GM19328 (cell line): Measurements from ENCODE around the gene PAK6.

Source experiments
- ATAC-seq: cut with Tn5 transposase; IDR thresholded peaks from one replicate; pipeline ENCODE4 v1.9.1; 2021; ENCODE audit warnings: mild to moderate bottlenecking, moderate library complexity; ENCODE audit not compliant: unreplicated experiment

Gene PAK6

DNA sequence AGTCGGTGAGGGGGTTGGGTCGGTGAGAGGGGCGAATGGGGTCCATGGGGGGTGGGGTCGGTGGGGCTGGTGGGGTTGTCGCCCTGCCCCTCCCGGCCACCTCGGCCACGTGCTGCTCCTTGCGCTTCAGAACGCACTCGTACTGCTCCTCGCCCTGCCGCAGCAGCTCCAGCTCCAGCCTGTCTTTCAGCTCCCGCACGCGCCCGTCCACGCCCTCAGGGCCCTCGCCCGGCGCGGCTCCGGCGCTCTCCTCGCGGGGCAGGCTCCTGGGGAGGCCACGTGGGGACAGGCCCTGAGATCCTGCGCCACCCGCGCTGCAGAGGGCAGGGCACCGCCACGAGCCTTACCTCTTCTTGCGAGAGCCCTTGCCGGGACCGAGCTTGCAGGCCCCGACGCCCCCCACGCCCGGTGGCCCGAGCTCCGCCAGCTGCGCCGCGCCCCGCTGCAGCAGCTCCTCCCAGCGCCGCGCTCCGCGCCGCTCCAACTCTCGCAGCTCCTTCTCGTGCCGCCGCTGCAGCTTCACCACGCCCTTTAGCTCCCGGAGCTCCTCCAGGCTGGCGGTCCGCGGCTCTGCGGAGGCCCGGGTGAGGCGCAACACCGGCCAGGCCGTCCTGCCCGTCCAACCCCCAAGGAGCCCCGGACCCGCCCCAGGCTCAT lies 52.2 kb downstream of the PAK6 start:
- ATAC-seq, result no peak

DNA sequence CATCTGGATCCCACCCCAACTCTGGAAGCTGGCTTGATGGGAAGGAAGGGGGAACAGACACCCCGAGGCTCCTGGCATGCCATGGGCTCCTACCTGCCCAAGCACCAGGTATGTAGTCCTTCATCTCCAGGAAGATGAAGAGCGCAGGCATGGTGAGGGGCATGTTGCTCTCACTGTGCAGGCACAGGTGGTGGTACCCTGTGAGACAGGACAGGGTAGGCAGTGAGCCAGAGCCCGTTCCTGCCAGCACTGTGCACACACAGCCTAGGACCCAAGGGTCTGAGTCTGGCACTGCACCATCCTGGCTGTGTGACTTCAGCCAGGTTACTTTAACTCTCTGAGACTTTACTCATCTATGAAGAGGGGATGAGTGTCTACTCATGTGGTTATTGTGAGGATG lies 53.4 kb downstream of the PAK6 start:
- no peak for ATAC-seq

DNA sequence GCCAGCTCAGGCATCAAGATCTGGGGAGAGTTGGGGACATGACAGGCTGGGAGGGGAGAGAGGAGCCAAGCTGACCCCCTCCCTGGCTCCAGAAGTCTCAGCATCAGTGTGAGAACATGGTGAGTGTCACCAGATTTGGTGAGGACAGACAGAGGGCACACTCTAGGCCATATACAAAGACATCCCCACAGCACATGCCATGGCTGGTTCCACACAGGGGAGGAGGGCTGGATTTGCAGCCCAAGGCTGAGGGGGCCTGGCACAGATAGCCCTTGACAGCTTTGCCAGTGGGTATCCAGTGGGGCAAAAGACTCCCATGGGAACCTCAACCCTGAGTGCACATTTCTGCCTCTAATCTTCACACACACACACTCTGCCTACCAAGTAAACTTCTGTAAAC lies 54.1 kb downstream of the PAK6 start:
- ATAC-seq, result no peak

DNA sequence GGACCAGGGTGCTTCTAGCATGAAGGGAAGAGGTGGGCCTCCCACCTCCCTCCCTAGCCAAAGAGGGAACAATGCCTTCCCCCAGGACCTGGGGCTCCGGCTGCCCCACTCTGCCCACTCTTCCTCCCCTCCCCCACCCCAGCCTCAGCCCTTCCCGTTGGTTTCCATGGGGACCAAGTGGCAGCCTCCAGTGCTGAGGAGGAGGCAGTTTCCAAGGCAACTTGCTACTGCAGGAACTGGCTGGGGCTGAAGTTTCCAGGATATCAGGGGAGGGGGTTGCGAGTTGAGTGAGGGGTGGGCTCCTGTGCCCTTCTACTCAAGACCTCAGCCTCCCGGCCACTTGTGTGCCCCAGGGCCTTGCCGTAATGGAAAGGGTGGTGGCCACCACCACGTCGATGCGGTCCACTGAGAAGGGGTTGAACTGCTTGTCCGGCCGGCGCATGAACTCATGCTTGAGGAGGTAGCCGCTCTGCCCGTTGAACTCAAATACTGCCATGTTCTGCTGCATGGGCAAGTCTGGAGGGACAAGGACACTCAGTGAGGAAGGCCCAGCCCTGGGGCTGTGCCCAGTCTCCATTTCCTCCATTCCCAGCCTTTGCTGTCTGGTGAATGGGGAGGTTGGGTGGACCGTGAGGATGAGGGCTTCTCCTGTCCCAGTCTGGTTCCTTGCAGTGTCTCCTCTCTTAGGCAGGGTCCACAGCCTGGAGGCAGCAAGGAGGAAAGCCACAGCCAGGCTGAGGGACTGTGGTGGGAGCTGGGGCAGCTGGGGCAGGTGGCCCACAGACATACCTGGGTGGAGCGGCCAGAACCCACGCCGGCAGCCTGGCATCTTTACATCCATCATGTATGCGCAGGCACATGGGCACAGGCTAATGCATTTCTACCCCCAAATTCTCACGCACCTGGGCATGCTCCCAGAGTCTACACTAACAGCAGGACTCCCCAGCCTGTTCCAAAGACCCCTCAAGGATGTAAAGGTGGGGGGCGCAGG lies 55.3 kb downstream of the PAK6 start:
- no peak for ATAC-seq

DNA sequence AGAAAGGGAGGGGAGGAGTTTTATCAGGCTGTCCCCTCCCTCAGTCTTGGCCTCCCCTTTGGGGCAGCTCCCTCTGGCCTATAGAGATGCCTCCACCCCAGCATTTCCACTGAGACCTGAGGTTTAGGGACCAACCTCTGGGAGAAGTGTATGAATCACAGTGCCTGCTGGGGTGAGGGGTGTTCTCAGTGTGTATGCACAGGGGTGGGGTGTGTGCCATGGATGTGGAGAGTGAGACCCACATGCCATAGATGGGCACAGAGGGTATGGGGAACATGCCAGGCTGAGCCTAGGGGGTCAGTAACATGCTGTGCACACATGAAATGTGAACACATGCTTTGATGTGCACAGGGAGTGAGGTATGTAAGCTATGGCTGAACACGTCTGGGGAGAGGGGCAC lies 56.4 kb downstream of the PAK6 start:
- no peak for ATAC-seq

DNA sequence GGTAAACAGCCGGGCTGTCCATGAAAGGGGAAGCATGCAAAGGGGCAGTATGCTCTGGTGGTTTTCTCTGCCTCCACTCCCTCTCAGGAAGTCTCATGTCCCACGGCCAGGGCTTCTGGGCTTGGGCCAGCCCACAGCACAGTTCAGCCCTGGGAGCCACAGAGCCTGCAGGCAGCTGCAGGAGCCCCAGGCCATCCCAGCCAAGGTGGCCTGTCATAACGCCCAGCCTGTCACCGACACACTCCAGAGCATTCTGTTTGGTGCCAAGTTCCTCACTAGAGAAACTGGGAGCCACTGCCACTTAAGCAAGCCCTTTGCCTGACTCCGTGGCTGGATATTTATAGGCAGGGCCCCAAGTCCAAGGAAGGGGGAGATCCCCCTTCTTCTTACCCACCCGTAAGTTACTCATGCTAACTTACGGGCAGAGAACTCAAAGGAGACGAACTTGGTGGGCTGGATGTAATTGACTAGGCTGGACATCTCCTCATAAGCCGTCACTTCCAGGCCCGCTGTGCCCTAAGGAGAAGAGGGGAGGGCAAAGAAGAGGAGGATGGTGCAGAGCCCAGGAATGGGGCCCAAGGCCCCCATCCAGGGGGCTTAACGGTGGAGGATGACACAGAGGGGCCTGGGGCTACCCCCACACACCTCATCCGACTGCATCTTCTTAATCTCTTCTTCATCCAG lies 57.2 kb downstream of the PAK6 start:
- no peak for ATAC-seq

DNA sequence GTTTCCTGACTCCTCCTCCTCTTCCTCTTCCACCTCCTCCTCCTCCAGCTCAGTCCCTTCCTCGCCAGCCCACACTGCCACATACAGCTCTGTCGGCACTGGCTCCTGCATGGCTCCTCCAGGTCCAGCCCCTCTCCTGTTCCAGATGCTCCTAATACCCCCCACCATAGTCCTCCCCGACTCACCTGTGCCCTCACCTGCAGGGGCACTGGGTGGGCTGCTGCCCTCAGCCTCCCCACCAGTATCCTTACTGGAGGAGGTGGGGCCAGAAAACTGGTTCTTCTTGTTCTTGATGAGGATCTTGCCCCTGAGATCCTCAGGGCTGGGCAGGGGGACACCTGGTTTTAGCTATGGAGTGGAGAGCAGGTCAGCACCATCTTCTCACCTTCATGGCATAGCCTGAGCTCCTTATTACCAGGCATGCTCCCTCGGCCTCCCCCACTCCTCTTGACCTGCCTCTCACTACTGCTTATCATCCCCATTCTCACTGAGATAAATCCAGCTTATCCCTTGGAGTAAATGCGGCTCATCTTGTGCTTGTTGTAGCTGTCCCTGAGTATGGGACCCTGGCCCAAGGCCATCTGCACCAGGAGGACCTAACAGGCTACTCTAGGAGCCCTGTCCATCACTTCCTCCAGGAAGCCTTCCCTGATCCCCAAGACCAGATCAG lies 57.8 kb downstream of the PAK6 start:
- no peak for ATAC-seq

DNA sequence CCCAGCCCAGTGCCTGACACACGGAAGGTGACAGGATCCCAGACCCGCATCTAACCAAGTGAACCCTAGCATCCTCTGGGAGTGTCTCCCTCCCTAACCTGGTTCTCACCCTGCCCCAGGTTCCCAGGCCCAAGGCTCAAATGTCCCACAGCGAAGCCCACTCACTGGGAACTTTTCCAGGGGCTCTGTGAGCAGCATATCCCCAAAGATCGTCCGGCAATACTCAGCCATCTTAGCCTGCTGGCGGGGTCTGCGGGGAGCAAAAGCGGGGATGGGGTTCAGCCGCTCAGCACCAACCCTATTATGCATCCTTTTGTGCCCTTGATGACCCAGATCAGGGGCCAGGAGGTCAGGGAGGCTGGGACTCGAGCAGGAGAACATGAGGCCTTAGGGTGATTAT lies 58.5 kb downstream of the PAK6 start:
- ATAC-seq, result no peak

DNA sequence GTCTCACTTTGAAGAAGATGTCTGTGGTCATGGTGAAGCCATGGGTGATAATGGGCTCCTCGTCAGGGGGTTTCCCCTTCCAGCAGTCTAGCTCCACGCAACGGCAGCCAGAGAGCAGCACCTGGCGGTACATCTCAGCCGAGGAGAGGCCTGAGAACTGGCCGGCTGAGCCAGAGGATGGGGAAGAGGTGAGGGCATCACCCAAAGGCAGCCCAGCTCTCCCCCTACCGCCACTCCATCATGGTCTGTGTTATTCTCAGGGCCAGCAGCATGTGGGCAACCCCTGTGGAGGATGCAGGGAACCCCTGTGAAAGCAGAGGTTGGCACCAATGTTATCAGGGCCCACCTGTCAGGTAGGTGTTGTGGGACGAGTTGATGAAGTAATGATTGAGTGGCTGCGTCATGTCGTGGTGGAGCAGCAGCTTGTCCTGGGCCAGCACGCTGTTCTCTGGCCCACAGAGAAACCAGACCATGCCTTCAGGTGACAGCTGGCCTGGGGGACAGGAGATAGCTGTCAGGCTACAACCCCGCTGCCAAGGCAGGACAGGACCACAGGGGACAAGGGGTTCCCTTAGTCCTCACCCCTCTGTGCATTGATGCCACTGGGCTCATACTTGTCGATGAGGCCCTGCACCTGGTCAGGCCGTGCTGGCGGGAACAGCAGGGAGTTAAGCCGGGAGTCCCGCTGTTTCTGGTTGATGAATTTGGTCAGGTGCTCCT lies 59.5 kb downstream of the PAK6 start:
- ATAC-seq, result no peak

DNA sequence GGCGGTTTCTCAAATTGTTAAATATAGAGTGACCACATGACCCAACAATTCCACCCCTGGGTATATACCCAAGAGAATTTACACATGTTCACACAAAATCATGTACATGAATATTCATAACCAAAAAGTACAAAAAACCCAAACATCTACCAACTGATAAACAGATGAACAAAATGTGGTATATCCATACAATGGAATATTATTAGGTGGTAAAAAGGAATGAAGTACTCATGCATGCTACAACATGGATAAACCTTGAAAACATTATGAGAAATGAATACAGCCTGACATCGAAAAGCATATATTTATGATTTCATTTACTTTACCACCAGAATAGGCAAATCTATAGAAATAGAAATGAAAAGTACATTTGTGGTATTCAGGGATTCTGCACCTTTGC lies 61.5 kb downstream of the PAK6 start:
- no peak for ATAC-seq

DNA sequence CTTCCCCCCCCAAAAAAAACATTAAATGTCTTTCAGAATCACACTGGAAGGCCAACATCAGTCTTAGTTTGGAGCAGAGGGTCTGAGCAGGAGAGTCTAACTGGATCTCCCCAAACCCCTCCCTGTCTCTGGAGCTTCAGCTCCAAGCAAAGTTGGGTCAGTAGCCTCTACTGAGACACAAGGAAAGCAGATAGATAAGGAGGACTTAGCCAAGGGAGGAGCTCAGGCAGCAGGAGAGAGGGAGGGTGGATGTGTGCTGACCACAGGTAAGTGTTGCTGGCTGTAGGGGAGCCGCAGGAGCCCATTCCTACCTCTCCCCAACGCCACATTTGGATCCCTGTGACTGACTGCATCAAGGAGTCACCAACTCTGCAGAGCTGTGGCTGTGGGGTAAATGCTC lies 61.9 kb downstream of the PAK6 start:
- no peak for ATAC-seq

DNA sequence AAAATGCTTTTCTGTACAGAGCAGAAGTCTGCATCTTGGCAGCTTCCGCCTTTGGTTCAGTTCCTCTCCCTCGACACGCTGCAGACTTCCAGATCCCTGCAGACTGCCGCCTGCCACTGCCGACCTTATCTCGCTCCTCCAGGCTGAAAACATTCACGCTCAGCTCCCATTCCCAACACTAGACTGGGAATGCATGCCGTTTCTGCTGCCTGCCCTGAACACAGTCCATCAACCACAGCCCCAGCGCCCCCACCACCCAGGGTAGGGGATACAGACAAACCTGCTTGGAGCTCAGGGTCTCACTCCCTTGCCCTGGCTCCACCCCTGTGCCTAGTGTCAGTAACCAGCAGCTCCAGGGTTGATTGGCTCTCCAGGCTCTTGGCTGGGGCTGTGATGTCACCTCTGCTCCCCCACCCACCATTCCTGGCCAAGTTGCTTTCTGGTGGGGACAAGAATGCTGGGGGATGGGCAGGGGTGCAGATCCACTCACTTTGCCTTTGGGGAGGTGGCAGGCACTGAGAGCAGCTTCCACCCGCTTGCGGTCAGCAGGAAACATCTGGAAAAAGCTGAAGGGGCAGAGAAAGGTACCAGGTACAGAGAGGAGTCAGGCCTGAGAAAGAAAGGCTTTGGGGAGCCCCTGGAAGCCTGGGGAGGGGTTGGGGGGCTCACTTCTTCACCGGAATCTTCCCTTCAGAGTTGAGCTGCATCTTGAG lies 62.8 kb downstream of the PAK6 start:
- no peak for ATAC-seq

DNA sequence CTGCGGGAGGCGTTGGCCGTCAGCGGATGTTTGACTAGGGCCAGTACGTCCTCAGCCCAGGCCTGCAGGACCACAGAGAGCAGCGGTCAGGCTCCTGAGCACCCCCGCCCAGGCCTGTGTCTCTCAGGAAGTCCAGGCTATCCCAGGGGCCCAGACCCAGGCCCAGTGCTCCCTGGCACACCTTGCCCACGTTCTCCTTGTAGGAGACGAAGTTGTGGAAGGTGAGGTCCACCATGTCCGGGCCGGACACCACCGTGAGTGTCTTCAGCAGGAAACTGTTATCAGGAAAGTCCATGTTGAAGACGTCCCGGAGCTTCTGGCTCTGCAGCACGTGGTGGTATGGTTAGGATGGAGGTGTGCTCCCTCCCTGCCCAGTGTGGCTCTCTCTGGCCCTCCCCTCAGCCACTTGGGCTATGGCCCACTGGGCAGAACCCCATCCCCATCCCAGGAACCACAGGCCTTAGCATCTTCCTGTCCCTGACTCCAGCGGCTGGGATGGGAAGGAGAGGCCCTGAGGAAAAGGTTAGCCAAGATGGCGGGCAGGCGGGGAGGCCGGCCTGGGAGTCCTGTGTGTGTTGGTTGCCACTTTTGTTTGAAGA lies 63.5 kb downstream of the PAK6 start:
- no peak for ATAC-seq

DNA sequence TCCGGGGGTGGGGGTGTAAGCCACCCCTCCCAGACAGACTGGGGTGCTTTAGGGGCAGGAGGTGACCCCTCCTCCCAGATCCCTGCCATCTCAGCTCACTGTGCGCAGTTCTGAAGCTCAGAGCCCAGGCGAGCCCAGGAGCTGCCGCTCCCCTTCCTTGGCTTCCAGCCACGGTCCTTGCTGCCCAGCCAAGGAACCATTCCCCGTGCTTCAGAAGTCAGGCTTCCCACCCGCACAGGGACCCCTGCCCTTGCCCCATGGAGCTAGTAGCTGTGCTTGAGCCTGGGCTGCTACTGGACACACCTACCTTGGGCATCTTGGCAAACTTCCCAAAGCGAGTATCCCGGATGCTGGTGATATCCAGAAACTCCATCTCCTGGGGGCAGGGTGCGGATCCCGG lies 64.1 kb downstream of the PAK6 start:
- ATAC-seq, result no peak

DNA sequence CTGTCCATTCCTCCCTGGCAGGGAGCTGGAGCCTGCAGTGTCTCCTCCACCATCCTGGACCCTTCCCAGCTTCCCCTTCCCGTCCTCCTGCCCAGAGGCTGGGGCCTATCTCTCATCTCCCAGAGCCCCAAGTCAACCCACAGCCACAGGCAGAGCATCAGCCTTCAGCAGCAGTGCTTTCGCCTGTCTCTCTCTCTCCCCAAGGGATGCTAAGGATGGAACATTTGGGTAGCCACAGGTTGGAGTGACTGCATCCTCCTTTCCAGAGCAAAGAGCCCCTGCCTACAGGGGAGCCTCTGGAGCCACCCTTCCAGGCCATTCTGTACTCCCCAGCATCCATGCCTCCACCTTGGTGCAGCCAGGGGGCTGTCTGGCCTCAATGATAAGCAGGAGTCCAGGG lies 64.7 kb downstream of the PAK6 start:
- ATAC-seq, result no peak

DNA sequence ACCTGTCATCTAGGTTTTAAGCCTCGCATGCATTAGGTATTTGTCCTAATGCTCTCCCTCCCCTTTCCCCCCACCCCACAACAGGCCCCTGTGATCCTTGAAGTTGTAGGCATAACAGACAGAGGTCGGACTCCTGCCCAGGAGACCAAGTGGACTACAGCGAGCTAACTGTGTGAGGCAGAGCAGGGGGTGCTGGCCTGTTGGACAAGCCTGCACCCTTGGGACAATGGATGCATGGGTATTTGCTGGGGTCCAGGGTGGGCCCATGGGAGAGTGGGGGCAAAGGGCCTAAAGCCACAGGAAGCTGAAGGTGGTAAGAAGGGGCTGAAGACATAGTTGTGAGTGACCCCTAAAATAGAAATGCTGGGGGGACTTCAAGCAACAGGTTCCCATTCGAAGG lies 66.4 kb downstream of the PAK6 start:
- ATAC-seq, result no peak

DNA sequence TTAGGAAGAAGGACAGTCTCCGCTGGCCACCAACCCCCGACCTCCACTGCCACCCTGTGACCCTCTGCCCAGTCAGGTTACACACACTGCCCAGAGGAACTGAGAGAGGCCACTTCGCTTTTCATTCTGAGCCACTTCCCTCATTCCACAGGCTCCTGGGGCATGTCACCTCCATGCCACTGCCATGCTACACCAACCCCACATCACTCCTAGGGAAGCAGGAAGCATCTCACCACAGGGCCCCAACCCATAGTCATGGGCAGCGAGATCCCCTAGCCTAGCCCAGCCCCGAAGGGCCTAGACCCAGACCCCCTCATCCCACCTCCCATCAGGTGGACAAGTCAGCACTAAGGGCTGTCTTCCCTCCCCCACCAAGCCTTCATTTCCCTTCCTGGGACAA lies 67.5 kb downstream of the PAK6 start:
- no peak for ATAC-seq

DNA sequence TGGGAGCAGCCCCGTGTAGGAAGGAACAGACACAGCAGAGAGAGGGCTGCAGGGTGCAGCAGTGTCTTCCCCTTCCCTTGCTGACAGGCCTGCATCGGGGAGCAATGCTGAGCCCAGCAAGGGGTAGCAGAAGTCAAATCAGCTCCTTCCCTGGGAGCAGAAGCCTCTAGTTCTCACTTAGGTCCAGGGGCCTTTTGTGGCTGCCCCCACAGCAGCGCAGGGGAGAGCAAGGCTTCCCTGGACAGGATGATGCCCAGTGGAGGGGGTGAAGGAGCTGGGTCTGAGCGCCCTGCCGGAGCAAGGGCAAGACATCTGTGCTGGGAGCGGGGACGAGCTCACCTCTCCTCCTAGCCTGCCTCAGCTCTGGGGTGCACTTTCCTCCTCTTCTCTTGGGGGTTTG lies 68.0 kb downstream of the PAK6 start:
- ATAC-seq, result no peak

DNA sequence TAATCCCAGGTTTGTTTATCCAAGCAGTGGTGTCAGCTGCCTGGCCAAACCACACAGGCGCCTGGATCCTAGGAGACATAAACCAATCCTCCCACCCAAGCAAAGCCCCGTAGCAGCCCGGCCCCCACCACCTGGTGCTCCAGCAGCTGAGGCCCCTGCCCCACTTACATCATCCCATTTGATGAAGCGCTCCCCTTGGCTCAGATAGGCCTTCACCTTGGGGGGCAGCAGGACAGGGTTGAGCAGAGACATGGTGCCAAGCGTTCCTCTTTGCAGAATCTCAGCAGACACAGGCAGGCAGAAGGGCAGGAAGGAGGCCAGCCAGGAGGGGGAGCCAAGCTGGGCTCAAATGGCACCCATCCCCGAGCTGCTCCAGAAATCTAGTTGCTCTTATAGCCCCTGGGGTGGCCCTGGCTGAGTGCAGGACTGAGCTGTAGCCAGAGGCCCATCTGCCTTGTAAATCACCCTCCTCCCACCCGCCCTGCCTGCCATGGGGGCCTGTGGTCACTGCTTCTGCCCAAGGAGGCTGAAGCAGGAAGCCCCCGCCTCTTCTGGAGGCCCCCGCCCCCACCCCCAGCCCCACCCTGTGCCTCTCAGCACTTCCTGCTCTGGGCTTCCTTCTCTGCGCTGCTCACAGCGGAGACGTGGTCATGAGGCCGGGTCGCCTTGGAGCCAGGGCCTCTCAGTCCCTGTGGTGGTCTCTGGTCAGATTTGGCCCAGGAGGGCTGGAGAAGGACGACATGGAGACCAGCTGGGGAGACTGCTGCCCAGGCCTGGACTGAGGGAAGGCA lies 68.8 kb downstream of the PAK6 start, which contains the start of gene PLCB2:
TSS of gene PLCB2 (minus strand) at position 515 of the 791 bp plus-strand sequence. CDS start at position 252, 263 bp downstream.
- no peak for ATAC-seq
